ENCODE data around the gene C1QTNF9. TPM values are rescaled to one million over a fixed set of nuclear protein-coding genes. Genes with fewer than 3 reads are reported as not detected.

Gene C1QTNF9
- total RNA-seq, 1 experiment from 2014 or later, result not detected

- Histone ChIP-seq H3K79me2 (ENCODE audit: insufficient read depth, low read length) (no peaks in the 10 kb centered on the region), H3K27me3 (ENCODE audit: insufficient read depth, low read length) (no peaks in the 10 kb centered on the region), H3K4me3 (replicated peaks in 1 of 2; ENCODE audit: low read depth in 1 of 2, low read length in 2 of 2) (no peak overlapping the region), H3K4me1 (ENCODE audit: control insufficient read depth in 1 of 2, insufficient read depth in 2 of 2, low read length in 2 of 2) (no peaks in the 10 kb centered on the region), H2AFZ (ENCODE audit: low read depth, low read length, poor library complexity, severe bottlenecking) (no peak overlapping the region), H3K9me3 (ENCODE audit: control insufficient read depth in 1 of 2, insufficient read depth in 1 of 2, low read depth in 1 of 2, low read length in 2 of 2) (no peaks in the 10 kb centered on the region), H3K36me3 (ENCODE audit: control insufficient read depth in 1 of 2, insufficient read depth in 2 of 2, low read length in 2 of 2) (peaks cover 5 to 16% of the 10 kb centered on the region in 2 experiments; a peak in 3 of 4 replicates), H3K9ac (ENCODE audit: low read length) (no peak overlapping the region), H3K27ac (ENCODE audit: low read depth, low read length) (no peak overlapping the region), H3K9me2 (ENCODE audit: insufficient read depth) (no peaks in the 10 kb centered on the region), H4K20me1 (ENCODE audit: insufficient read depth) (no peaks in the 10 kb centered on the region), H3K4me2 (ENCODE audit: low read length) (no peak overlapping the region)
- DNase-seq (ENCODE audit: low read depth, low spot score) (no peak), ATAC-seq (no peak)
- POLR2A ChIA-PET, result no interaction called here
- no TSS peak for BruUV-seq (replicated peaks)
- no peak for TF ChIP-seq EZH2 (IDR thresholded peaks at IDR 0.05)
- TF ChIP-seq ZBTB33 (IDR thresholded peaks at IDR 0.05; ENCODE audit: extremely low read depth, insufficient replicate concordance, low read length), result no peak
- TF ChIP-seq SRF (IDR thresholded peaks at IDR 0.05; ENCODE audit: low read depth), result no peak
- TF ChIP-seq POLR2AphosphoS5 (IDR thresholded peaks at IDR 0.05; ENCODE audit: low read depth, low read length), result no peak
- TF ChIP-seq POLR2A (IDR thresholded peaks at IDR 0.05; ENCODE audit: borderline replicate concordance, extremely low read depth, insufficient read depth, insufficient read length), result no peak
- TF ChIP-seq SP1 (IDR thresholded peaks at IDR 0.05; ENCODE audit: low read depth), result no peak
- CTCF ChIA-PET, result no interaction called here
- intact Hi-C loops (cut with micrococcal nuclease), result no loop called here
- RAD21 ChIA-PET (ENCODE audit: low non-redundant PET in 1 of 2, low total read pairs in 2 of 2, uncharacterized antibody in 2 of 2, unreplicated experiment in 2 of 2), result no interaction called here
Observed at GRCh38 chr13:24293746-24294145, 15.6 kb upstream of the C1QTNF9 start.

- H3K36me3 ChIP-seq (ENCODE audit: control insufficient read depth in 1 of 2, insufficient read depth in 2 of 2, low read length in 2 of 2), result peaks cover 10 to 28% of the 10 kb centered on the region in 2 experiments
- RAD21 ChIA-PET (ENCODE audit: low non-redundant PET in 1 of 2, low total read pairs in 2 of 2, uncharacterized antibody in 2 of 2, unreplicated experiment in 2 of 2), result no interaction called here
- no peaks in the 10 kb centered on the region for H3K79me2 ChIP-seq (ENCODE audit: insufficient read depth, low read length)
- TF ChIP-seq SP1 (IDR thresholded peaks at IDR 0.05; ENCODE audit: low read depth), result no peak
- no peak for TF ChIP-seq EZH2 (IDR thresholded peaks at IDR 0.05)
- no peak for TF ChIP-seq CEBPB (IDR thresholded peaks at IDR 0.05; ENCODE audit: low read depth)
- no peak for TF ChIP-seq JUND (IDR thresholded peaks at IDR 0.05)
- TF ChIP-seq SIN3A (IDR thresholded peaks at IDR 0.05; ENCODE audit: low read depth), result no peak
- no peak for TF ChIP-seq TCF7L2 (IDR thresholded peaks at IDR 0.05; ENCODE audit: borderline replicate concordance, extremely low read depth, insufficient read depth, insufficient read length)
- TF ChIP-seq POLR2A (IDR thresholded peaks at IDR 0.05; ENCODE audit: borderline replicate concordance, extremely low read depth, insufficient read depth, insufficient read length), result no peak
- TF ChIP-seq MAX (IDR thresholded peaks at IDR 0.05), result no peak
- no peak for TF ChIP-seq EGR1 (IDR thresholded peaks at IDR 0.05; ENCODE audit: low read depth)
- TF ChIP-seq ZFX (IDR thresholded peaks at IDR 0.05), result no peak
- no peak for TF ChIP-seq FOSL1 (IDR thresholded peaks at IDR 0.05; ENCODE audit: low read depth)
- H3K9ac ChIP-seq (ENCODE audit: low read length), result no peak overlapping the region
- H3K4me3 ChIP-seq (replicated peaks in 1 of 2; ENCODE audit: low read depth in 1 of 2, low read length in 2 of 2), result no peak overlapping the region
- BruUV-seq (replicated peaks), result no TSS peak
- H4K20me1 ChIP-seq (ENCODE audit: insufficient read depth), result no peaks in the 10 kb centered on the region
- no peak overlapping the region for H2AFZ ChIP-seq (ENCODE audit: low read depth, low read length, poor library complexity, severe bottlenecking)
- DNase-seq (ENCODE audit: low read depth, low spot score) (no peak), ATAC-seq (no peak)
- POLR2A ChIA-PET, result no interaction called here
- no peaks in the 10 kb centered on the region for H3K9me2 ChIP-seq (ENCODE audit: insufficient read depth)
- no peaks in the 10 kb centered on the region for H3K27me3 ChIP-seq (ENCODE audit: insufficient read depth, low read length)
- no peak overlapping the region for H3K4me2 ChIP-seq (ENCODE audit: low read length)
- CTCF ChIA-PET, result no interaction called here
- H3K27ac ChIP-seq (ENCODE audit: low read depth, low read length), result no peak overlapping the region
- H3K9me3 ChIP-seq (ENCODE audit: control insufficient read depth in 1 of 2, insufficient read depth in 1 of 2, low read depth in 1 of 2, low read length in 2 of 2), result no peaks in the 10 kb centered on the region
- intact Hi-C loops (cut with micrococcal nuclease), result no loop called here
- H3K4me1 ChIP-seq (ENCODE audit: control insufficient read depth in 1 of 2, insufficient read depth in 2 of 2, low read length in 2 of 2), result no peaks in the 10 kb centered on the region
Observed at GRCh38 chr13:24299488-24300114, 9.8 kb upstream of the C1QTNF9 start.

Measured in HCT116 (cell line).